ENCODE data around the gene ARRB2.

ARRB2 gene

DNA sequence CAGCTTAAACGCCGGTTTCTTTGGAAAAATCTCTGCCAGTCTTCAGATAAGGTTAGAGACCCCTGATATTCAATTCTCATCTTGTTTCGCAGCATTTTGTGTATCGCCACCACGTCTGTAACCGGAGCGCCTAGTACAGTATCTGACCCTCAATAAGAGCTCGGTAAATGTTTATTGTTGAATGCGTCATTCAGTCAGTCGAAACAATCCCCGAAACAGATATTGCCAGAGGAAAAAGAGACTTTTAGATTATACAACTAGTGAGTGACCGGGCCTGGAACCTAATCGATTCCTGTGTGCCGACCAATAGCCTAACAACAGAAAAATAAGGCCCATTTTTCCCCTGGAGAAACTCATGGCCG, 7.1 kb upstream of the ARRB2 start:
- TF ChIP-seq, protein P1, sequence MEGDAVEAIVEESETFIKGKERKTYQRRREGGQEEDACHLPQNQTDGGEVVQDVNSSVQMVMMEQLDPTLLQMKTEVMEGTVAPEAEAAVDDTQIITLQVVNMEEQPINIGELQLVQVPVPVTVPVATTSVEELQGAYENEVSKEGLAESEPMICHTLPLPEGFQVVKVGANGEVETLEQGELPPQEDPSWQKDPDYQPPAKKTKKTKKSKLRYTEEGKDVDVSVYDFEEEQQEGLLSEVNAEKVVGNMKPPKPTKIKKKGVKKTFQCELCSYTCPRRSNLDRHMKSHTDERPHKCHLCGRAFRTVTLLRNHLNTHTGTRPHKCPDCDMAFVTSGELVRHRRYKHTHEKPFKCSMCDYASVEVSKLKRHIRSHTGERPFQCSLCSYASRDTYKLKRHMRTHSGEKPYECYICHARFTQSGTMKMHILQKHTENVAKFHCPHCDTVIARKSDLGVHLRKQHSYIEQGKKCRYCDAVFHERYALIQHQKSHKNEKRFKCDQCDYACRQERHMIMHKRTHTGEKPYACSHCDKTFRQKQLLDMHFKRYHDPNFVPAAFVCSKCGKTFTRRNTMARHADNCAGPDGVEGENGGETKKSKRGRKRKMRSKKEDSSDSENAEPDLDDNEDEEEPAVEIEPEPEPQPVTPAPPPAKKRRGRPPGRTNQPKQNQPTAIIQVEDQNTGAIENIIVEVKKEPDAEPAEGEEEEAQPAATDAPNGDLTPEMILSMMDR (IDR thresholded peaks at IDR 0.05; ENCODE audit: borderline replicate concordance, insufficient read depth, low read depth, low read length): no peak
- H3K4me3 ChIP-seq (ENCODE audit: low read depth, low read length): peak overlapping the region; percentile 97

DNA sequence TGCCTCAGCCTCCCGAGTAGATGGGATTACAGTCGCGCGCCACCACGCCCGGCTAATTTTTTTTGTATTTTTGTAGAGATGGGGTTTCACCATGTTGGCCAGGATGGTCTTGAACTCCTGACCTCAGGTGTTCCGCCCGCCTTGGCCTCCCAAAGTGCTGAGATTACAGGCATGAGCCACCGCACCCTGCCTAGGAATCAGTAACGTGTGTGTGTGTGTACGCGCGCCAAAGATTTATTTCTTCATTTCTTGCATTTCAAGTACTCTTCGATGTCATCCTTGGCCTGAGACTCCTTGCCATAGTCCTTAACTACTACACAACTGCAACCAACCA, 5.9 kb upstream of the ARRB2 start:
- peak overlapping the region; percentile 97 for H3K4me3 ChIP-seq (ENCODE audit: low read depth, low read length)

GRCh38 chr17:4704991-4705390, 5.4 kb upstream of the ARRB2 start:
- TF ChIP-seq, protein P1 (IDR thresholded peaks at IDR 0.05; ENCODE audit: borderline replicate concordance, insufficient read depth, low read depth, low read length): no peak
- H3K4me3 ChIP-seq (ENCODE audit: low read depth, low read length): no peak overlapping the region

DNA sequence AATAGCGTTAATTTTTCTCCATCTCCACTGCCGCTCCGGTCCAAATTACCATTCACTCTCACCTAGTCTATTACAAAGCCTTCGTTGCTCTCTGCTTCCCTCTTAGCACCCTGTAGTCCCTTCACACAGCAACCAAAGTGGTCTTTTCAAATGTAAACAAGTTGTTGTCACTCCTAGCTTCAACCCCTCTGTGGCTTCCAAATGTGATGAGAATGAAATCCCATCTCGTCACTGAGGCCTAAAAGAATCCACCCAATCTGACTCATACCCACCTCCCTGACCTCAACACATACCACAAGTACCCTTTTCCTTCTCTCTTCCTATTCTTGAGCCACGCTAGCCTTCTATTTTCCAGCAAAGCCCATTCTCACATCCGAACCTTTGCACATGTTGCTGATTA, 4.3 kb upstream of the ARRB2 start:
- no peak overlapping the region for H3K4me3 ChIP-seq (ENCODE audit: low read depth, low read length)
- TF ChIP-seq, protein P1 (IDR thresholded peaks at IDR 0.05; ENCODE audit: borderline replicate concordance, insufficient read depth, low read depth, low read length): no peak

DNA sequence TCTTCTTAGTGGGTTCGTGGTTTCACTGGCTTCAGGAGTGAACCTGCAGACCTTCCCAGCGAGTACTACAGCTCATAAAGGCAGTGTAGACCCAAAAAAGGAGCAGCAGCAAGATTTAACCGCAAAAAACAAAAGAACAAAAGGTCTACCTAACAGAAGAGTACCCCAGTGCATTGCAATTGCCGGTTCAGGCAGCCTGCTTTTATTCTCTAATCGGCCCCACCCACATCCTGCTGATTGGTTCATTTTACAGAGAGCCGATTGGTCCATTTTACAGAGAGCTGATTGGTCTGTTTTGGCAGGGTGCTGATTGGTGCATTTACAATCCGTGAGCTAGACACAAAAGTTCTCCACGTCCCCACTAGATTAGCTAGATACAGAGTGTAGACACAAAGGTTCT, 2.0 kb upstream of the ARRB2 start:
- TF ChIP-seq, protein P1 (IDR thresholded peaks at IDR 0.05; ENCODE audit: borderline replicate concordance, insufficient read depth, low read depth, low read length): no peak

GRCh38 chr17:4710693-4711634, 532 bp downstream of the ARRB2 start:
- H3K4me3 ChIP-seq (ENCODE audit: low read depth, low read length): peak overlapping the region; percentile 87
- TF ChIP-seq, protein P1 (IDR thresholded peaks at IDR 0.05; ENCODE audit: borderline replicate concordance, insufficient read depth, low read depth, low read length): no peak

More for the DNA sequence above, 2.0 kb upstream of the ARRB2 start:
- H3K4me3 ChIP-seq (ENCODE audit: low read depth, low read length): no peak overlapping the region

DNA sequence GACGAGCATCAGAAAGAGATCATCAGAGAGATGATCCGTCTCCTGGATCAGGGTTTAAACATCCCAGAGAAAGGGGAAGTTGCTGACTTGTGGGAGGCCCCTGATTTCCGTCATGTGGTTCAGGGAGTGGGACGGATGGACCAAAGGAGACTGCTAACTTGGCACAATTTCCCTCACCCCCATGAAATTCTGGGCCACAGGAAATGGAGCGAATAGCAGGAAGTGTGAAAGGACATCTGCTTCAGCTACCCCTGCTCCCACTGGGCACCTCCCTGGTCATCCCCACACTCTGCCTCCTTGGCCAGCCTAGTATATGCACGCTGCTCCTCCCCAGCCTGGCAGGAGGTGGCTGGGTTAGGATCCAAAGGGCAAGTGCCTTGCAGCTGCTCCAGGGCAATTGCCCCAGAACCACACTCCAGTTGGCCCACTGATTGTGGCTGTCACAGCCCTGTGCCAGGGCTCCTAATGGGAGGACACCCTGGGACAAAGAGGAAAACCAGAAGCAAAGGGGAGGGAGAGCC, 1.3 kb downstream of the ARRB2 start:
- TF ChIP-seq, protein P1 (IDR thresholded peaks at IDR 0.05; ENCODE audit: borderline replicate concordance, insufficient read depth, low read depth, low read length): no peak
- peak overlapping the region; percentile 87 for H3K4me3 ChIP-seq (ENCODE audit: low read depth, low read length)

Measured in GM12875 (cell line).